H1 (cell line): ENCODE measurements around the gene ATAD3A. TPM values are rescaled to one million over a fixed set of nuclear protein-coding genes. Genes with fewer than 3 reads are reported as not detected.

Source experiments
- CTCF ChIA-PET: fragments of 300-600 bp; sonication (Branson Sonifier 250); formaldehyde crosslinking; loops from one replicate; lab custom pipeline; 2021; ENCODE audit not compliant: partially characterized antibody; lab: Charles Lee
- POLR2A ChIA-PET: fragments of 300-600 bp; sonication (Branson Sonifier 250); formaldehyde crosslinking; loops from one replicate; lab custom pipeline; 2021; ENCODE audit warnings: inconsistent platforms; ENCODE audit not compliant: partially characterized antibody; lab: Charles Lee
- DNase-seq, 2 experiments: peaks; one replicate each; pipeline versions ENCODE4 v3.0.0 to v3.0.0-alpha.2; 2010 to 2022; ENCODE audit warnings: low spot score in 2 of 2, low read depth in 1 of 2, mixed read lengths in 1 of 2
- FAIRE-seq: peaks from 2 replicates; lab custom pipeline; 2011; peaks lifted over from hg19 to GRCh38; lab: Jason Lieb, UNC
- H2AFZ ChIP-seq: 2 replicates; pipeline ENCODE4 v1.8.1; 2012; ENCODE audit warnings: low read length, inconsistent platforms
- H2AK5ac ChIP-seq: 2 replicates; pipeline ENCODE4 v1.6.1; 2013; ENCODE audit warnings: low read depth, low read length
- H2BK120ac ChIP-seq: replicated peaks from 2 replicates; pipeline ENCODE3; 2013; ENCODE audit warnings: low read depth, low read length, inconsistent platforms
- H2BK12ac ChIP-seq: 2 replicates; pipeline ENCODE4 v1.6.1; 2013; ENCODE audit warnings: low read depth, low read length
- H2BK15ac ChIP-seq: 2 replicates; pipeline ENCODE4 v1.6.1; 2013; ENCODE audit warnings: low read length
- H2BK20ac ChIP-seq: 2 replicates; pipeline ENCODE4 v1.6.1; 2013; ENCODE audit warnings: low read length
- H2BK5ac ChIP-seq: 2 replicates; pipeline ENCODE4 v1.6.1; 2013; ENCODE audit warnings: low read depth, low read length
- H3K14ac ChIP-seq: 2 replicates; pipeline ENCODE4 v1.6.1; 2013; ENCODE audit warnings: inconsistent platforms; ENCODE audit not compliant: insufficient read length
- H3K18ac ChIP-seq: 2 replicates; pipeline ENCODE4 v1.6.1; 2013; ENCODE audit warnings: low read length; ENCODE audit errors: extremely low read depth
- H3K23ac ChIP-seq: 2 replicates; pipeline ENCODE4 v1.6.1; 2013; ENCODE audit warnings: inconsistent platforms; ENCODE audit not compliant: insufficient read length
- H3K23me2 ChIP-seq: 2 replicates; pipeline ENCODE4 v1.6.1; 2013; ENCODE audit warnings: low read depth, low read length
- H3K27ac ChIP-seq: 2 replicates; pipeline ENCODE4 v1.6.1; 2011; ENCODE audit warnings: low read depth, low read length, inconsistent platforms
- H3K27me3 ChIP-seq, 4 experiments: replicated peaks in 1 of 4; 1 replicate in 1 of 4; 2 replicates in 3 of 4; pipeline versions ENCODE4 v1.6.1 to v1.8.1; 2011 to 2013; ENCODE audit warnings: low read length in 3 of 4, mild to moderate bottlenecking in 3 of 4, inconsistent platforms in 2 of 4, mixed read lengths in 2 of 4, moderate library complexity in 1 of 4; ENCODE audit not compliant: control insufficient read depth in 3 of 4, insufficient read depth in 3 of 4; ENCODE audit errors: extremely low read depth in 1 of 4
- H3K36me3 ChIP-seq, 4 experiments: 2 replicates each; pipeline versions ENCODE4 v1.6.1 to v1.8.1; 2011 to 2013; ENCODE audit warnings: mild to moderate bottlenecking in 4 of 4, low read length in 3 of 4, moderate library complexity in 2 of 4, control low read depth in 1 of 4, inconsistent platforms in 1 of 4; ENCODE audit not compliant: insufficient read depth in 4 of 4, control insufficient read depth in 2 of 4
- H3K4ac ChIP-seq: replicated peaks from 2 replicates; pipeline ENCODE3; 2013; ENCODE audit warnings: low read length, low read depth, mixed read lengths, inconsistent platforms; ENCODE audit not compliant: insufficient read length
- H3K4me1 ChIP-seq, 4 experiments: replicated peaks in 1 of 4; 1 replicate in 1 of 4; 2 replicates in 3 of 4; pipeline versions ENCODE4 v1.6.1 to v1.8.1; 2011 to 2013; ENCODE audit warnings: low read length in 3 of 4, inconsistent platforms in 2 of 4, mixed read lengths in 1 of 4; ENCODE audit not compliant: insufficient read depth in 4 of 4, control insufficient read depth in 3 of 4
- H3K4me2 ChIP-seq, 2 experiments: 2 replicates each; pipeline versions ENCODE4 v1.6.1 to v1.8.1; 2011 to 2013; ENCODE audit warnings: low read depth in 2 of 2, low read length in 2 of 2, control low read depth in 1 of 2, inconsistent platforms in 1 of 2, mild to moderate bottlenecking in 1 of 2; ENCODE audit not compliant: insufficient read depth in 1 of 2
- H3K4me3 ChIP-seq, 4 experiments: fragments of 200-600, 300-600 bp in 1 of 4; sonication (generic), shearing (Covaris generic), sonication (Bioruptor Twin) in 1 of 4; 2 replicates each; pipeline versions ENCODE4 v1.5.1 to v1.8.1; 2011 to 2016; ENCODE audit warnings: low read length in 4 of 4, low read depth in 3 of 4, control low read depth in 2 of 4, inconsistent platforms in 2 of 4, mild to moderate bottlenecking in 2 of 4, mixed read lengths in 1 of 4, moderate library complexity in 1 of 4; ENCODE audit not compliant: insufficient read depth in 2 of 4; ENCODE audit errors: extremely low read depth in 1 of 4
- H3K56ac ChIP-seq: replicated peaks from 2 replicates; pipeline ENCODE3; 2013; ENCODE audit warnings: low read depth, mild to moderate bottlenecking, mixed read lengths, low read length, inconsistent platforms; ENCODE audit not compliant: insufficient read length
- H3K79me1 ChIP-seq: 2 replicates; pipeline ENCODE4 v1.6.1; 2013; ENCODE audit warnings: low read depth, low read length, control low read depth
- H3K79me2 ChIP-seq, 2 experiments: 2 replicates each; pipeline versions ENCODE4 v1.6.1 to v1.8.1; 2012 to 2013; ENCODE audit warnings: low read length in 2 of 2, mild to moderate bottlenecking in 2 of 2, inconsistent platforms in 1 of 2; ENCODE audit not compliant: insufficient read depth in 2 of 2, control insufficient read depth in 1 of 2
- H3K9ac ChIP-seq, 4 experiments: replicated peaks in 1 of 4; 1 replicate in 1 of 4; 2 replicates in 3 of 4; pipeline versions ENCODE4 v1.6.1 to v1.8.1; 2011 to 2013; ENCODE audit warnings: low read depth in 3 of 4, low read length in 3 of 4, control low read depth in 2 of 4, mild to moderate bottlenecking in 2 of 4, moderate library complexity in 2 of 4, inconsistent platforms in 1 of 4; ENCODE audit errors: extremely low read depth in 1 of 4
- H3K9me3 ChIP-seq, 2 experiments: 2 replicates each; pipeline versions ENCODE4 v1.6.1 to v1.8.1; 2012 to 2013; ENCODE audit warnings: mild to moderate bottlenecking in 2 of 2, moderate library complexity in 2 of 2, control low read depth in 1 of 2, inconsistent platforms in 1 of 2, low read depth in 1 of 2, low read length in 1 of 2, mixed read lengths in 1 of 2; ENCODE audit not compliant: insufficient read depth in 2 of 2
- H4K20me1 ChIP-seq, 2 experiments: replicated peaks in 1 of 2; 2 replicates each; pipeline versions ENCODE3 to v1.8.1; 2011 to 2013; ENCODE audit warnings: inconsistent platforms in 2 of 2, low read length in 2 of 2, mild to moderate bottlenecking in 1 of 2; ENCODE audit not compliant: insufficient read depth in 2 of 2, control insufficient read depth in 1 of 2
- H4K5ac ChIP-seq: 2 replicates; pipeline ENCODE4 v1.6.1; 2013; ENCODE audit warnings: low read length, low read depth, mixed read lengths, inconsistent platforms; ENCODE audit not compliant: insufficient read length
- H4K8ac ChIP-seq: 2 replicates; pipeline ENCODE4 v1.8.0; 2013; ENCODE audit warnings: mild to moderate bottlenecking, moderate library complexity, low read length, inconsistent platforms; ENCODE audit not compliant: insufficient read depth; ENCODE audit errors: extremely low read depth
- H4K91ac ChIP-seq: replicated peaks from 2 replicates; pipeline ENCODE3; 2013; ENCODE audit warnings: low read length, mixed read lengths, inconsistent platforms; ENCODE audit not compliant: insufficient read length
- BACH1 ChIP-seq: IDR thresholded peaks from 2 replicates; pipeline ENCODE4 v1.6.1; 2012; ENCODE audit warnings: low read length, improper control_type of control experiment
- BCL11A ChIP-seq, 2 experiments: IDR thresholded peaks; one replicate each; pipeline ENCODE4 v1.6.1; 2011; ENCODE audit warnings: low read depth in 2 of 2, low read length in 2 of 2, mild to moderate bottlenecking in 2 of 2
- CBX8 ChIP-seq: fragments of 300-800, 300-1000 bp; sonication (generic); IDR thresholded peaks from 2 replicates; pipeline ENCODE4 v1.7.1; 2016; ENCODE audit warnings: low read depth, low read length, borderline replicate concordance
- CREB1 ChIP-seq: IDR thresholded peaks from 2 replicates; pipeline ENCODE4 v1.6.1; 2012; ENCODE audit warnings: inconsistent platforms
- CTBP2 ChIP-seq: IDR thresholded peaks from 2 replicates; pipeline ENCODE4 v1.7.0; 2011; ENCODE audit warnings: borderline replicate concordance, mild to moderate bottlenecking, moderate library complexity, mixed read lengths, low read length; ENCODE audit not compliant: insufficient read depth, insufficient read length
- EGR1 ChIP-seq: IDR thresholded peaks from 2 replicates; pipeline ENCODE4 v1.6.1; 2011; ENCODE audit warnings: low read depth, low read length, borderline replicate concordance
- GABPA ChIP-seq: IDR thresholded peaks from 2 replicates; pipeline ENCODE4 v1.6.1; 2011; ENCODE audit warnings: mild to moderate bottlenecking, low read length, moderate library complexity, borderline replicate concordance; ENCODE audit not compliant: insufficient read depth
- RAD21 ChIP-seq, 2 experiments: IDR thresholded peaks in 1 of 2; conservative IDR thresholded peaks in 1 of 2; 2 replicates each; pipeline ENCODE4 v1.6.1; 2011; ENCODE audit warnings: low read depth in 2 of 2, low read length in 2 of 2, improper control_type of control experiment in 1 of 2, inconsistent platforms in 1 of 2, mild to moderate bottlenecking in 1 of 2, moderate library complexity in 1 of 2
- RBBP5 ChIP-seq: IDR thresholded peaks from 2 replicates; pipeline ENCODE4 v1.7.1; 2012; ENCODE audit warnings: low read depth, mild to moderate bottlenecking, inconsistent platforms, low read length, moderate library complexity, borderline replicate concordance
- RFX5 ChIP-seq: IDR thresholded peaks from 2 replicates; pipeline ENCODE4 v1.6.1; 2011; ENCODE audit warnings: low read depth, low read length, improper control_type of control experiment, borderline replicate concordance
- SIRT6 ChIP-seq: IDR thresholded peaks from one replicate; pipeline ENCODE4 v1.7.1; 2012; ENCODE audit warnings: low read length, inconsistent platforms
- SIX5 ChIP-seq: IDR thresholded peaks from 2 replicates; pipeline ENCODE4 v1.6.1; 2011; ENCODE audit warnings: mild to moderate bottlenecking, low read depth, low read length
- SP4 ChIP-seq: IDR thresholded peaks from 2 replicates; pipeline ENCODE4 v1.6.1; 2012; ENCODE audit warnings: low read length, inconsistent platforms
- TBP ChIP-seq: IDR thresholded peaks from 2 replicates; pipeline ENCODE4 v1.6.1; 2011; ENCODE audit warnings: low read depth, low read length, improper control_type of control experiment
- WGBS, 2 experiments: shearing (Covaris generic) in 1 of 2; methylation state at CpG; one replicate each; pipeline versions ENCODE4 v1.1.6 to v1.1.7; 2013 to 2015; ENCODE audit warnings: low lambda C conversion rate in 2 of 2, mixed read lengths in 2 of 2, inconsistent platforms in 1 of 2, low coverage in 1 of 2, missing lambda C conversion rate in 1 of 2; ENCODE audit not compliant: insufficient replicate concordance in 2 of 2, insufficient coverage in 1 of 2, insufficient read length in 1 of 2; ENCODE audit errors: extremely low coverage in 1 of 2, missing lambda C conversion rate in 1 of 2; 5-methylcytosine and 5-hydroxymethylcytosine counted together
- polyA plus RNA-seq, 7 experiments: library from polyadenylated mRNA; depleted of rRNA in 3 of 7; stranded (reverse) in 5 of 7; unstranded in 2 of 7; fragments of >200 nt in 5 of 7; fragments of 200-250 nt in 2 of 7; gene quantifications; 1 replicate in 5 of 7; 2 replicates in 1 of 7; 4 replicates in 1 of 7; pipeline versions ENCODE4 v1.2.1 to v1.2.3, GENCODE V29; 2011 to 2013; ENCODE audit warnings: missing spikeins in 2 of 7, mixed read lengths in 2 of 7
- total RNA-seq: library from RNA; stranded (reverse); fragmentation: NEBNext Ultra II Directional; extraction: Animal tissue kit (Norgen Biotek cat#: 25700); gene quantifications from 2 replicates; pipeline ENCODE4 v1.2.1, GENCODE V29; 2021

ATAD3A gene
- total and polyA plus RNA-seq, 2 of the 8 experiments (the other 6 are each of a cell fraction or from before 2014, with no cell fraction given) = 28.3 to 64.7 TPM

DNA sequence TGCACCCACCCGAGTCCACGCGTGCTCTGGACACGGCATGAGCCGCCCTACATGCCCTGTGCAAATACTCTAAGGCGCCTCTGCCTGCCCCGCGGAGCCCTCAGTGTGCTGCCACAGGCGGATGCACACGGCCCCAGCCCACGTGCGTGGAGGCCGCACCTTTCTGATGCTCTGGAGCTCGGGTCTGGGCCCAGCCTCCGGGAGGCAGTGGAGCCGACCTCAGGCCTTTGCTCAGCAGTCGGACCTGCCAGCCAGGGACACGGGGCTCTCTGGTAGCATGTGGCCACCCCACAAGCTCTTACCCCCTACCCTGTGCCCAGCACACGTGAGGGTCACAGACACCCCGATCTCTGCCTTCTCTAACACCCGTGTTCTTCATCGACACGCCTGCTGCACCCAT is 26.4 kb downstream of the ATAD3A start:
- Histone ChIP-seq H2BK5ac (no peak overlapping the region), H3K14ac (no peak overlapping the region), H3K4ac (no peak overlapping the region), H2BK12ac (no peak overlapping the region), H4K5ac (no peak overlapping the region), H3K36me3 (peaks cover 2 to 23% (median 10%) of the 10 kb centered on the region in 4 experiments; a peak in 4 of 8 replicates), H2BK120ac (no peak overlapping the region), H3K79me2 (peaks cover 0 to 5% of the 10 kb centered on the region in 2 experiments; a peak in 1 of 4 replicates), H3K27ac (no peak overlapping the region), H3K79me1 (peaks cover 7% of the 10 kb centered on the region), H3K27me3 (no peaks in the 10 kb centered on the region), H3K9ac (no peak overlapping the region), H4K20me1 (peaks cover 6 to 21% of the 10 kb centered on the region in 2 experiments), H3K23ac (no peak overlapping the region), H4K8ac (no peak overlapping the region), H2AFZ (no peak overlapping the region), H3K23me2 (peaks cover 10% of the 10 kb centered on the region; the same call in 1 of the 2 replicates), H3K18ac (no peak overlapping the region), H2AK5ac (no peak overlapping the region), H3K56ac (no peak overlapping the region), H2BK15ac (peak overlapping the region; percentile 34; the same call in 1 of the 2 replicates), H3K9me3 (no peaks in the 10 kb centered on the region), H3K4me1 (peaks cover 0 to 9% (median 3%) of the 10 kb centered on the region in 4 experiments; a peak in 3 of 7 replicates), H3K4me3 (no peak overlapping the region), H2BK20ac (no peak overlapping the region), H3K4me2 (peak overlapping the region in 1 of 2 experiments; percentile 80; a peak in 1 of 4 replicates), H4K91ac (peak overlapping the region; percentile 73)
- POLR2A ChIA-PET = interaction anchor here (0.8 to 2.2 kb wide), 5 partner anchors 9 to 152 kb away, joined by 3 to 9 read pairs (median 4); partner anchors contain the start of gene MIB2
- CTCF ChIA-PET = interaction anchor here (1.2 to 1.7 kb wide), 2 partner anchors 13 to 59 kb away, joined by 4 to 7 read pairs; no protein-coding TSS in a partner anchor
- FAIRE-seq = no peak
- DNase-seq = no peak
- WGBS, 2 experiments = 94% methylated on average over 22 of the region's 23 CpGs; no CpG with 5 or more reads in 1 of the 2 experiments
- TF ChIP-seq GABPA (no peak), RFX5 (no peak), CBX8 (no peak), BCL11A (IDR thresholded peaks at IDR 0.05; ENCODE audit: low read depth in 2 of 2, low read length in 2 of 2) (no peak), CREB1 (no peak), TBP (no peak), CTBP2 (no peak), RBBP5 (no peak), EGR1 (no peak), SIX5 (no peak), RAD21 (IDR thresholded peaks at IDR 0.05 in 1 of 2, conservative IDR thresholded peaks at IDR 0.05 in 1 of 2; ENCODE audit: low read depth in 2 of 2, low read length in 2 of 2) (no peak), SP4 (no peak), SIRT6 (no peak), BACH1 (no peak)
